HepG2 (cell line): ENCODE data around the gene NUDT16.

Source experiments
- CTCF ChIP-seq: sonication (generic); formaldehyde crosslinking; IDR thresholded peaks from 2 replicates; pipeline ENCODE4 v1.5.0; 2020; ENCODE audit warnings: mild to moderate bottlenecking, missing genetic modification reagents, moderate library complexity
- FOXA1 ChIP-seq, 2 experiments: fragments of 450-650 bp in 1 of 2; sonication (generic) in 1 of 2; formaldehyde crosslinking in 1 of 2; IDR thresholded peaks; 2 replicates each; pipeline versions ENCODE4 v1.4.0 to v1.6.1; 2016 to 2020; ENCODE audit warnings: missing genetic modification reagents in 1 of 2
- GTF3A ChIP-seq: sonication (generic); formaldehyde crosslinking; conservative IDR thresholded peaks from 2 replicates; pipeline ENCODE4 v1.4.0; 2020; ENCODE audit warnings: mild to moderate bottlenecking, missing genetic modification reagents
- NFKBIZ ChIP-seq: IDR thresholded peaks from 2 replicates; pipeline ENCODE4 v1.6.1; 2018; ENCODE audit warnings: missing genetic modification reagents, missing compliant biosample characterization
- PAF1 ChIP-seq: IDR thresholded peaks from 2 replicates; pipeline ENCODE4 v1.6.1; 2016; ENCODE audit warnings: missing genetic modification reagents, missing compliant biosample characterization
- POLR2AphosphoS5 ChIP-seq: IDR thresholded peaks from 2 replicates; pipeline ENCODE4 v1.6.1; 2012; ENCODE audit warnings: low read depth, low read length
- REST ChIP-seq, 2 experiments: IDR thresholded peaks; 2 replicates each; pipeline ENCODE4 v1.6.1; 2011 to 2012; ENCODE audit warnings: low read length in 2 of 2, borderline replicate concordance in 1 of 2, low read depth in 1 of 2, mild to moderate bottlenecking in 1 of 2, moderate library complexity in 1 of 2
- STAG1 ChIP-seq: sonication (generic); formaldehyde crosslinking; IDR thresholded peaks from 2 replicates; pipeline ENCODE4 v1.4.0; 2020; ENCODE audit warnings: missing genetic modification reagents
- TAF1 ChIP-seq: sonication (generic); formaldehyde crosslinking; IDR thresholded peaks from 2 replicates; pipeline ENCODE4 v1.4.0; 2020; ENCODE audit warnings: missing genetic modification reagents
- ZNF589 ChIP-seq: sonication (generic); formaldehyde crosslinking; conservative IDR thresholded peaks from 2 replicates; pipeline ENCODE4 v1.8.0; 2022; ENCODE audit warnings: mild to moderate bottlenecking, moderate library complexity, missing genetic modification reagents
- ZNF740 ChIP-seq: sonication (generic); formaldehyde crosslinking; IDR thresholded peaks from 2 replicates; pipeline ENCODE4 v1.4.0; 2020; ENCODE audit warnings: missing genetic modification reagents
- TF ChIP-seq, protein P1 (sequence below): IDR thresholded peaks from 2 replicates; pipeline ENCODE4 v1.6.1; 2016; ENCODE audit warnings: low read depth, control low read depth
- TF ChIP-seq, protein P2 (sequence below): sonication (generic); formaldehyde crosslinking; IDR thresholded peaks from 2 replicates; pipeline ENCODE4 v1.5.0; 2020; ENCODE audit warnings: missing genetic modification reagents

- TF ChIP-seq GTF3A (no peak), PAF1 (no peak), NFKBIZ (CRISPR knock-in tag) (no peak), ZNF589 (CRISPR knock-in tag) (no peak), REST (IDR thresholded peaks at IDR 0.05; ENCODE audit: borderline replicate concordance in 1 of 2, low read depth in 1 of 2, low read length in 2 of 2) (no peak), TAF1 (no peak), ZNF740 (CRISPR knock-in tag) (no peak), STAG1 (no peak), CTCF (CRISPR knock-in tag) (no peak), POLR2AphosphoS5 (no peak), FOXA1 (IDR thresholded peaks at IDR 0.05) (no peak), FOXA1 (CRISPR knock-in tag; IDR thresholded peaks at IDR 0.05) (no peak)
- TF ChIP-seq, protein P1, sequence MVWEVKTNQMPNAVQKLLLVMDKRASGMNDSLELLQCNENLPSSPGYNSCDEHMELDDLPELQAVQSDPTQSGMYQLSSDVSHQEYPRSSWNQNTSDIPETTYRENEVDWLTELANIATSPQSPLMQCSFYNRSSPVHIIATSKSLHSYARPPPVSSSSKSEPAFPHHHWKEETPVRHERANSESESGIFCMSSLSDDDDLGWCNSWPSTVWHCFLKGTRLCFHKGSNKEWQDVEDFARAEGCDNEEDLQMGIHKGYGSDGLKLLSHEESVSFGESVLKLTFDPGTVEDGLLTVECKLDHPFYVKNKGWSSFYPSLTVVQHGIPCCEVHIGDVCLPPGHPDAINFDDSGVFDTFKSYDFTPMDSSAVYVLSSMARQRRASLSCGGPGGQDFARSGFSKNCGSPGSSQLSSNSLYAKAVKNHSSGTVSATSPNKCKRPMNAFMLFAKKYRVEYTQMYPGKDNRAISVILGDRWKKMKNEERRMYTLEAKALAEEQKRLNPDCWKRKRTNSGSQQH (CRISPR knock-in tag), result no peak
- TF ChIP-seq, protein P2, sequence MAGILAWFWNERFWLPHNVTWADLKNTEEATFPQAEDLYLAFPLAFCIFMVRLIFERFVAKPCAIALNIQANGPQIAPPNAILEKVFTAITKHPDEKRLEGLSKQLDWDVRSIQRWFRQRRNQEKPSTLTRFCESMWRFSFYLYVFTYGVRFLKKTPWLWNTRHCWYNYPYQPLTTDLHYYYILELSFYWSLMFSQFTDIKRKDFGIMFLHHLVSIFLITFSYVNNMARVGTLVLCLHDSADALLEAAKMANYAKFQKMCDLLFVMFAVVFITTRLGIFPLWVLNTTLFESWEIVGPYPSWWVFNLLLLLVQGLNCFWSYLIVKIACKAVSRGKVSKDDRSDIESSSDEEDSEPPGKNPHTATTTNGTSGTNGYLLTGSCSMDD (CRISPR knock-in tag), result no peak
These were observed 16.3 kb downstream of the NUDT16 start for GRCh38 chr3:131397889-131398288.
